GM12878 (cell line): Measurements from ENCODE around the gene DMD. TPM values are rescaled to one million over a fixed set of nuclear protein-coding genes. Genes with fewer than 3 reads are reported as not detected.
"Not testable (repeated sequence)": the region's sequence is repeated elsewhere in the genome, so short reads cannot be mapped to it uniquely, and the experiment has no call there.

ENCODE experiments used
- ATAC-seq: fragments of 200-7000 bp; cut with Tn5 transposase; 3 replicates; pipeline ENCODE4 v1.9.1; 2020; ENCODE audit warnings: mild to moderate bottlenecking, moderate library complexity
- BruUV-seq: library from RNA; stranded (reverse); fragments of 400-500 nt; replicated peaks from 2 replicates; lab custom pipeline; 2021; lab: Mats Ljungman, UMichigan
- CTCF ChIA-PET: fragments of 300-600 bp; sonication (Branson Sonifier 250); formaldehyde crosslinking; extraction: SDS; loops from one replicate; lab custom pipeline; 2021; ENCODE audit warnings: inconsistent platforms; lab: Yijun Ruan, JAX
- POLR2A ChIA-PET: fragments of 350-600 bp; formaldehyde crosslinking; extraction: SDS; loops from one replicate; lab custom pipeline; 2021; ENCODE audit warnings: inconsistent platforms; lab: Charles Lee
- RAD21 ChIA-PET: fragments of 300-600 bp; sonication (Branson Sonifier 250); formaldehyde crosslinking; loops from one replicate; lab custom pipeline; 2023; ENCODE audit warnings: antibody characterized with exemption; ENCODE audit not compliant: unreplicated experiment; lab: Charles Lee
- SMC1A ChIA-PET: fragments of 300-600 bp; sonication (Branson Sonifier 250); formaldehyde crosslinking; loops from one replicate; lab custom pipeline; 2023; ENCODE audit not compliant: unreplicated experiment, uncharacterized antibody; lab: Charles Lee
- DNase-seq: peaks from one replicate; pipeline ENCODE4 v3.0.0-alpha.2; 2011; ENCODE audit warnings: low read depth, low spot score
- FAIRE-seq: peaks from 3 replicates; lab custom pipeline; 2011; peaks lifted over from hg19 to GRCh38; lab: Jason Lieb, UNC
- H2AFZ ChIP-seq: 2 replicates; pipeline ENCODE4 v1.6.0; 2011; ENCODE audit warnings: low read depth, low read length, control low read depth; ENCODE audit not compliant: control insufficient read depth
- H3K27ac ChIP-seq: 2 replicates; pipeline ENCODE4 v1.5.1; 2011; ENCODE audit warnings: control low read depth; ENCODE audit not compliant: control insufficient read depth, insufficient read depth
- H3K27me3 ChIP-seq, 2 experiments: replicated peaks in 1 of 2; 2 replicates each; pipeline versions ENCODE4 v1.6.0 to v1.6.1; 2011; ENCODE audit warnings: low read length in 1 of 2; ENCODE audit not compliant: control insufficient read depth in 2 of 2, insufficient read depth in 2 of 2
- H3K36me3 ChIP-seq, 2 experiments: 2 replicates each; pipeline ENCODE4 v1.5.1; 2011; ENCODE audit warnings: low read length in 1 of 2; ENCODE audit not compliant: control insufficient read depth in 2 of 2, insufficient read depth in 2 of 2
- H3K4me1 ChIP-seq: 2 replicates; pipeline ENCODE4 v1.6.1; 2011; ENCODE audit warnings: mild to moderate bottlenecking, low read length, moderate library complexity, mixed read lengths; ENCODE audit not compliant: control insufficient read depth, insufficient read depth
- H3K4me2 ChIP-seq: 2 replicates; pipeline ENCODE4 v1.6.0; 2011; ENCODE audit warnings: control low read depth; ENCODE audit not compliant: control insufficient read depth, insufficient read depth
- H3K4me3 ChIP-seq: fragments of 200-600 bp; sonication (generic); 2 replicates; pipeline ENCODE4 v1.5.1; 2016
- H3K79me2 ChIP-seq: 2 replicates; pipeline ENCODE4 v1.6.0; 2011; ENCODE audit warnings: low read length; ENCODE audit not compliant: control insufficient read depth, insufficient read depth
- H3K9ac ChIP-seq: 2 replicates; pipeline ENCODE4 v1.8.0; 2011; ENCODE audit warnings: low read length, control low read depth, mixed read lengths; ENCODE audit not compliant: control insufficient read depth, insufficient read depth
- H3K9me3 ChIP-seq: replicated peaks from 3 replicates; pipeline ENCODE4 v1.5.1; 2011; ENCODE audit warnings: mild to moderate bottlenecking, low read length; ENCODE audit not compliant: control insufficient read depth, insufficient read depth
- H4K20me1 ChIP-seq: 2 replicates; pipeline ENCODE4 v1.6.0; 2011; ENCODE audit not compliant: control insufficient read depth, insufficient read depth
- CHD1 ChIP-seq: IDR thresholded peaks from 2 replicates; pipeline ENCODE4 v1.6.1; 2012; ENCODE audit warnings: low read depth, low read length, improper control_type of control experiment
- GATAD2B ChIP-seq: fragments of 450-650 bp; conservative IDR thresholded peaks from 2 replicates; pipeline ENCODE4 v1.6.1; 2017; ENCODE audit warnings: low read depth, mild to moderate bottlenecking, moderate library complexity
- LARP7 ChIP-seq: fragments of 450-650 bp; IDR thresholded peaks from 2 replicates; pipeline ENCODE4 v1.6.1; 2017; ENCODE audit warnings: mild to moderate bottlenecking
- SMARCA5 ChIP-seq: fragments of 450-650 bp; IDR thresholded peaks from 2 replicates; pipeline ENCODE4 v1.6.1; 2017; ENCODE audit warnings: mild to moderate bottlenecking
- SUPT20H ChIP-seq: IDR thresholded peaks from 2 replicates; pipeline ENCODE4 v1.6.1; 2011; ENCODE audit warnings: low read depth, mild to moderate bottlenecking, low read length, moderate library complexity, borderline replicate concordance; ENCODE audit not compliant: control insufficient read depth
- ZNF384 ChIP-seq: IDR thresholded peaks from 2 replicates; pipeline ENCODE4 v1.6.1; 2012; ENCODE audit warnings: low read depth, mild to moderate bottlenecking, low read length, improper control_type of control experiment, borderline replicate concordance
- ZSCAN29 ChIP-seq: fragments of 450-650 bp; IDR thresholded peaks from 2 replicates; pipeline ENCODE4 v1.6.1; 2017; ENCODE audit warnings: mild to moderate bottlenecking, moderate library complexity
- WGBS: methylation state at CpG from one replicate; pipeline ENCODE4 v1.1.6; 2016; ENCODE audit warnings: low lambda C conversion rate; ENCODE audit not compliant: insufficient replicate concordance, insufficient coverage; ENCODE audit errors: missing lambda C conversion rate; 5-methylcytosine and 5-hydroxymethylcytosine counted together
- in situ Hi-C: fragments of 300-500 bp; cut with MboI; formaldehyde crosslinking; loops from 9 replicates; pipeline ENCODE4 v1.14.3; 2018; ENCODE audit warnings: mixed read lengths
- intact Hi-C: fragments of 100-400 bp; cut with micrococcal nuclease; formaldehyde crosslinking; loops from one replicate; pipeline ENCODE4 v1.14.2; 2022; ENCODE audit not compliant: unreplicated experiment
- polyA plus RNA-seq, 11 experiments: library from polyadenylated mRNA; depleted of rRNA in 4 of 11; unstranded in 6 of 11; stranded (reverse) in 5 of 11; fragments of >200 nt; fragmentation: Nextera tagmentation in 4 of 11; fragmentation: Illumina TruSeq in 1 of 11; extraction: Ambion mirVana in 4 of 11; extraction: Trizol in 1 of 11; gene quantifications; 1 replicate in 1 of 11; 2 replicates in 10 of 11; pipeline versions ENCODE4 v1.2.1 to v1.2.3, GENCODE V29; 2011 to 2016; ENCODE audit warnings: inconsistent platforms in 2 of 11, missing spikeins in 2 of 11, low read depth in 1 of 11
- total RNA-seq, 4 experiments: library from RNA; depleted of rRNA in 3 of 4; stranded (reverse); fragments of >200 nt in 3 of 4; fragmentation: Illumina TruSeq in 1 of 4; extraction: Trizol in 1 of 4; gene quantifications; 2 replicates each; pipeline versions ENCODE4 v1.2.1 to v1.2.3, GENCODE V29; 2013 to 2021
- TF ChIP-seq, protein P1 (sequence below): fragments of 450-650 bp; IDR thresholded peaks from 2 replicates; pipeline ENCODE4 v1.6.1; 2016; ENCODE audit warnings: mild to moderate bottlenecking, moderate library complexity, borderline replicate concordance
- TF ChIP-seq, protein P2 (sequence below): fragments of 450-650 bp; IDR thresholded peaks from 2 replicates; pipeline ENCODE4 v1.6.1; 2014; ENCODE audit warnings: mild to moderate bottlenecking
- TF ChIP-seq, protein P3 (sequence below): fragments of 450-650 bp; IDR thresholded peaks from 2 replicates; pipeline ENCODE4 v1.6.1; 2017; ENCODE audit warnings: borderline replicate concordance

DMD gene
- total and polyA plus RNA-seq, 10 of the 15 experiments (the other 5 are each of a cell fraction or from before 2014, with no cell fraction given) = 1.4 to 24.3 (median 4.3) TPM

DNA sequence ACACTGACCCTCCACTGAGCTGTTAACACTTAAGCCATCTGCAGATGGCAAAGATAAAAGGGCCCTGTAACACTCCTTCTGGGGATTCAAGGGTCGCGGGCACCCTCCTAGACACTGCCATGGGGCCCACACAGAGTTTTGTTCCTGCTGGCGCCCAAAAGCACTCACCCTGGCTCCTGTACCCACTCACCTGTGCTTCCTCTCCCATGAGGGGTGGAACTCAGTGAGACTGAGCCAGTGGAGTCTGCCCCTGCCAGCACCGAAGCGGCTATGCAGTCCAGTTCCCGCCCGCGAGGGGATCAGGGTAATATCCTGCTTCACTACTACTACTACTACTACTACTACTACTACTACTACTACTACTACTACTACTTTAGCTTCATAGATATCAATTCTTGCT is 1827.4 kb downstream of the DMD start:
- H4K20me1 ChIP-seq = no peaks in the 10 kb centered on the region
- no peak for ATAC-seq
- CTCF ChIA-PET = no interaction called here
- BruUV-seq = no TSS peak
- H2AFZ ChIP-seq = no peak overlapping the region
- in situ Hi-C loops = no loop called here
- no peak for FAIRE-seq
- no peaks in the 10 kb centered on the region for H3K79me2 ChIP-seq
- intact Hi-C loops = no loop called here
- H3K27me3 ChIP-seq = no peaks in the 10 kb centered on the region
- no peaks in the 10 kb centered on the region for H3K36me3 ChIP-seq
- RAD21 ChIA-PET = no interaction called here
- SMC1A ChIA-PET = no interaction called here
- H3K4me2 ChIP-seq = no peak overlapping the region
- H3K4me3 ChIP-seq = no peak overlapping the region
- WGBS = 60% methylated on average over 6 of the region's 8 CpGs
- DNase-seq = no peak
- no peaks in the 10 kb centered on the region for H3K9me3 ChIP-seq
- H3K4me1 ChIP-seq = no peaks in the 10 kb centered on the region
- POLR2A ChIA-PET = no interaction called here
- TF ChIP-seq ZSCAN29 = no peak
- TF ChIP-seq, protein P1, sequence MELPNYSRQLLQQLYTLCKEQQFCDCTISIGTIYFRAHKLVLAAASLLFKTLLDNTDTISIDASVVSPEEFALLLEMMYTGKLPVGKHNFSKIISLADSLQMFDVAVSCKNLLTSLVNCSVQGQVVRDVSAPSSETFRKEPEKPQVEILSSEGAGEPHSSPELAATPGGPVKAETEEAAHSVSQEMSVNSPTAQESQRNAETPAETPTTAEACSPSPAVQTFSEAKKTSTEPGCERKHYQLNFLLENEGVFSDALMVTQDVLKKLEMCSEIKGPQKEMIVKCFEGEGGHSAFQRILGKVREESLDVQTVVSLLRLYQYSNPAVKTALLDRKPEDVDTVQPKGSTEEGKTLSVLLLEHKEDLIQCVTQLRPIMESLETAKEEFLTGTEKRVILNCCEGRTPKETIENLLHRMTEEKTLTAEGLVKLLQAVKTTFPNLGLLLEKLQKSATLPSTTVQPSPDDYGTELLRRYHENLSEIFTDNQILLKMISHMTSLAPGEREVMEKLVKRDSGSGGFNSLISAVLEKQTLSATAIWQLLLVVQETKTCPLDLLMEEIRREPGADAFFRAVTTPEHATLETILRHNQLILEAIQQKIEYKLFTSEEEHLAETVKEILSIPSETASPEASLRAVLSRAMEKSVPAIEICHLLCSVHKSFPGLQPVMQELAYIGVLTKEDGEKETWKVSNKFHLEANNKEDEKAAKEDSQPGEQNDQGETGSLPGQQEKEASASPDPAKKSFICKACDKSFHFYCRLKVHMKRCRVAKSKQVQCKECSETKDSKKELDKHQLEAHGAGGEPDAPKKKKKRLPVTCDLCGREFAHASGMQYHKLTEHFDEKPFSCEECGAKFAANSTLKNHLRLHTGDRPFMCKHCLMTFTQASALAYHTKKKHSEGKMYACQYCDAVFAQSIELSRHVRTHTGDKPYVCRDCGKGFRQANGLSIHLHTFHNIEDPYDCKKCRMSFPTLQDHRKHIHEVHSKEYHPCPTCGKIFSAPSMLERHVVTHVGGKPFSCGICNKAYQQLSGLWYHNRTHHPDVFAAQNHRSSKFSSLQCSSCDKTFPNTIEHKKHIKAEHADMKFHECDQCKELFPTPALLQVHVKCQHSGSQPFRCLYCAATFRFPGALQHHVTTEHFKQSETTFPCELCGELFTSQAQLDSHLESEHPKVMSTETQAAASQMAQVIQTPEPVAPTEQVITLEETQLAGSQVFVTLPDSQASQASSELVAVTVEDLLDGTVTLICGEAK = no peak
- no peak for TF ChIP-seq LARP7
- no peak for TF ChIP-seq CHD1
- TF ChIP-seq SUPT20H = no peak
- TF ChIP-seq ZNF384 = no peak
- no peak for TF ChIP-seq SMARCA5
- TF ChIP-seq, protein P2, sequence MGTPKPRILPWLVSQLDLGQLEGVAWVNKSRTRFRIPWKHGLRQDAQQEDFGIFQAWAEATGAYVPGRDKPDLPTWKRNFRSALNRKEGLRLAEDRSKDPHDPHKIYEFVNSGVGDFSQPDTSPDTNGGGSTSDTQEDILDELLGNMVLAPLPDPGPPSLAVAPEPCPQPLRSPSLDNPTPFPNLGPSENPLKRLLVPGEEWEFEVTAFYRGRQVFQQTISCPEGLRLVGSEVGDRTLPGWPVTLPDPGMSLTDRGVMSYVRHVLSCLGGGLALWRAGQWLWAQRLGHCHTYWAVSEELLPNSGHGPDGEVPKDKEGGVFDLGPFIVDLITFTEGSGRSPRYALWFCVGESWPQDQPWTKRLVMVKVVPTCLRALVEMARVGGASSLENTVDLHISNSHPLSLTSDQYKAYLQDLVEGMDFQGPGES = no peak
- TF ChIP-seq, protein P3, sequence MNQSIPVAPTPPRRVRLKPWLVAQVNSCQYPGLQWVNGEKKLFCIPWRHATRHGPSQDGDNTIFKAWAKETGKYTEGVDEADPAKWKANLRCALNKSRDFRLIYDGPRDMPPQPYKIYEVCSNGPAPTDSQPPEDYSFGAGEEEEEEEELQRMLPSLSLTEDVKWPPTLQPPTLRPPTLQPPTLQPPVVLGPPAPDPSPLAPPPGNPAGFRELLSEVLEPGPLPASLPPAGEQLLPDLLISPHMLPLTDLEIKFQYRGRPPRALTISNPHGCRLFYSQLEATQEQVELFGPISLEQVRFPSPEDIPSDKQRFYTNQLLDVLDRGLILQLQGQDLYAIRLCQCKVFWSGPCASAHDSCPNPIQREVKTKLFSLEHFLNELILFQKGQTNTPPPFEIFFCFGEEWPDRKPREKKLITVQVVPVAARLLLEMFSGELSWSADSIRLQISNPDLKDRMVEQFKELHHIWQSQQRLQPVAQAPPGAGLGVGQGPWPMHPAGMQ = no peak
- no peak for TF ChIP-seq GATAD2B
- H3K9ac ChIP-seq = no peak overlapping the region
- no peak overlapping the region for H3K27ac ChIP-seq

DNA sequence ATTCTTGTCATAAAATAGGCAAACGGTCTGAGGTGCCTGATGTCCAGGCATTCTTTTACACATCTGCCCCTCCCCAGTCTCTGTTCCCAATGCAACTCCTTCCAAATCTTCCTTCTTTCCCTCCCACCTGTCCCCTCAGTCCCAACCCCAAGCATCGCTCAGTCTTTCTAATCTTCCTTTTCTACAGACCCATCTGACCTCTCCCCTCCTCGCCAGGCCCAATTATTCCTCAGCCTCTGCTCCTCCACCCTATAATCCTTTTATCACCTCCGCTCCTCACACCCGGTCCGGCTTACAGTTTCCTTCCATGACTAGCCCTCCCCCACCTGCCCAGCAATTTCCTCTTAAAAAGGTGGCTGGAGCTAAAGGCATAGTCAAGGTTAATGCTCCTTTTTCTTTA is 1832.4 kb downstream of the DMD start:
- H3K9me3 ChIP-seq, intact Hi-C loops, H2AFZ ChIP-seq, H3K27me3 ChIP-seq, H3K9ac ChIP-seq, H3K36me3 ChIP-seq, FAIRE-seq, H3K27ac ChIP-seq, POLR2A ChIA-PET, RAD21 ChIA-PET, BruUV-seq, H3K4me1 ChIP-seq, H3K4me3 ChIP-seq, H4K20me1 ChIP-seq, in situ Hi-C loops, SMC1A ChIA-PET, ATAC-seq, CTCF ChIA-PET, H3K79me2 ChIP-seq, H3K4me2 ChIP-seq, DNase-seq: not testable (repeated sequence)
- 42% methylated on average over 6 of the region's 6 CpGs for WGBS
